K562 (cell line): ENCODE data around the gene MOCS3. TPM values are rescaled to one million over a fixed set of nuclear protein-coding genes. Genes with fewer than 3 reads are reported as not detected.
A peak's percentile ranks its signal among the peaks of the same experiment; 100 is the strongest.

Source experiments
- CEBPG ChIP-seq, 3 experiments: fragments of 200-800 bp in 1 of 3; sonication (Bioruptor generic) in 1 of 3; sonication (generic) in 1 of 3; formaldehyde crosslinking in 1 of 3; IDR thresholded peaks in 2 of 3; conservative IDR thresholded peaks in 1 of 3; 2 replicates each; pipeline versions ENCODE4 v1.6.1 to v1.8.0; 2016 to 2022; ENCODE audit warnings: missing compliant biosample characterization in 2 of 3, missing genetic modification characterization in 2 of 3, mild to moderate bottlenecking in 1 of 3, missing genetic modification reagents in 1 of 3
- CREB1 ChIP-seq, 2 experiments: sonication (generic) in 1 of 2; formaldehyde crosslinking in 1 of 2; IDR thresholded peaks; 2 replicates each; pipeline versions ENCODE4 v1.6.1 to v1.8.0; 2012 to 2022; ENCODE audit warnings: inconsistent platforms in 1 of 2, mild to moderate bottlenecking in 1 of 2, missing genetic modification reagents in 1 of 2, moderate library complexity in 1 of 2
- CREM ChIP-seq: IDR thresholded peaks from 2 replicates; pipeline ENCODE4 v1.6.1; 2014; ENCODE audit warnings: antibody characterized with exemption, low read depth
- FOSL1 ChIP-seq: fragments of 200-800 bp; sonication (Bioruptor generic); conservative IDR thresholded peaks from 2 replicates; pipeline ENCODE4 v1.6.1; 2016; ENCODE audit warnings: missing genetic modification characterization, missing compliant biosample characterization
- JUND ChIP-seq, 2 experiments: IDR thresholded peaks; 2 replicates in 1 of 2; 3 replicates in 1 of 2; pipeline ENCODE4 v1.6.1; 2011; ENCODE audit warnings: borderline replicate concordance in 2 of 2, low read depth in 2 of 2, low read length in 2 of 2, improper control_type of control experiment in 1 of 2, missing biosample characterization in 1 of 2, missing genetic modification characterization in 1 of 2, missing genetic modification reagents in 1 of 2
- MEIS2 ChIP-seq: fragments of 450-650 bp; IDR thresholded peaks from 2 replicates; pipeline ENCODE4 v1.6.1; 2014; ENCODE audit warnings: mild to moderate bottlenecking; ENCODE audit not compliant: partially characterized antibody
- RBM14 ChIP-seq: fragments of 200-400 bp; formaldehyde crosslinking; IDR thresholded peaks from 2 replicates; pipeline ENCODE4 v1.6.1; 2018; ENCODE audit warnings: low read depth, mild to moderate bottlenecking, low read length, moderate library complexity, borderline replicate concordance; ENCODE audit not compliant: insufficient read depth
- RNF2 ChIP-seq: sonication (generic); IDR thresholded peaks from 2 replicates; pipeline ENCODE4 v1.6.1; 2016
- SAP30 ChIP-seq: fragments of 200-600 bp; sonication (generic); IDR thresholded peaks from 2 replicates; pipeline ENCODE4 v1.6.1; 2012; ENCODE audit warnings: borderline replicate concordance, low read depth, mild to moderate bottlenecking, moderate library complexity, low read length, control low read depth, inconsistent platforms; ENCODE audit not compliant: insufficient read depth, poor library complexity, severe bottlenecking
- SMARCA4 ChIP-seq: fragments of 450-650 bp; IDR thresholded peaks from 2 replicates; pipeline ENCODE4 v1.6.1; 2016
- TAF9B ChIP-seq: fragments of 450-650 bp; IDR thresholded peaks from 2 replicates; pipeline ENCODE4 v1.6.1; 2018; ENCODE audit warnings: mild to moderate bottlenecking; ENCODE audit not compliant: partially characterized antibody
- ZNF707 ChIP-seq: fragments of 250-450 bp; sonication (Bioruptor Pico); conservative IDR thresholded peaks from 2 replicates; pipeline ENCODE4 v1.8.0; 2022; ENCODE audit warnings: inconsistent platforms, mild to moderate bottlenecking, moderate library complexity
- polyA plus RNA-seq, 8 experiments: library from polyadenylated mRNA; depleted of rRNA in 4 of 8; stranded (reverse) in 5 of 8; unstranded in 3 of 8; fragments of >200 nt; fragmentation: Nextera tagmentation in 2 of 8; fragmentation: Illumina TruSeq in 1 of 8; extraction: Ambion mirVana in 2 of 8; extraction: Trizol in 1 of 8; gene quantifications; 2 replicates each; pipeline versions ENCODE4 v1.2.1 to v1.2.3, GENCODE V29; 2011 to 2014; ENCODE audit warnings: inconsistent platforms in 1 of 8, missing spikeins in 1 of 8
- total RNA-seq, 7 experiments: library from RNA; depleted of rRNA in 6 of 7; stranded (reverse); fragments of >200 nt in 6 of 7; fragmentation: Illumina TruSeq in 2 of 7; extraction: Trizol in 2 of 7; gene quantifications; 2 replicates each; pipeline versions ENCODE4 v1.2.1 to v1.2.3, GENCODE V29; 2011 to 2021; ENCODE audit warnings: low replicate concordance in 1 of 7
- TF ChIP-seq, protein P1 (sequence below), 2 experiments: IDR thresholded peaks in 1 of 2; conservative IDR thresholded peaks in 1 of 2; 2 replicates each; pipeline ENCODE4 v1.6.1; 2016; ENCODE audit warnings: low read depth in 2 of 2, mild to moderate bottlenecking in 1 of 2, missing compliant biosample characterization in 1 of 2, missing genetic modification characterization in 1 of 2, moderate library complexity in 1 of 2
- TF ChIP-seq, protein P2 (sequence below): fragments of 450-650 bp; IDR thresholded peaks from 2 replicates; pipeline ENCODE4 v1.6.1; 2016
- TF ChIP-seq, protein P3 (sequence below): fragments of 450-650 bp; IDR thresholded peaks from 2 replicates; pipeline ENCODE4 v1.6.1; 2016; ENCODE audit warnings: borderline replicate concordance
- TF ChIP-seq, protein P4 (sequence below): sonication (generic); formaldehyde crosslinking; IDR thresholded peaks from 2 replicates; pipeline ENCODE4 v1.8.0; 2022; ENCODE audit warnings: missing genetic modification reagents, mild to moderate bottlenecking, moderate library complexity, borderline replicate concordance

Gene MOCS3
- total and polyA plus RNA-seq, 9 of the 15 experiments (the other 6 are each of a cell fraction or from before 2014, with no cell fraction given), result 0.70 to 6.2 (median 2.9) TPM

DNA sequence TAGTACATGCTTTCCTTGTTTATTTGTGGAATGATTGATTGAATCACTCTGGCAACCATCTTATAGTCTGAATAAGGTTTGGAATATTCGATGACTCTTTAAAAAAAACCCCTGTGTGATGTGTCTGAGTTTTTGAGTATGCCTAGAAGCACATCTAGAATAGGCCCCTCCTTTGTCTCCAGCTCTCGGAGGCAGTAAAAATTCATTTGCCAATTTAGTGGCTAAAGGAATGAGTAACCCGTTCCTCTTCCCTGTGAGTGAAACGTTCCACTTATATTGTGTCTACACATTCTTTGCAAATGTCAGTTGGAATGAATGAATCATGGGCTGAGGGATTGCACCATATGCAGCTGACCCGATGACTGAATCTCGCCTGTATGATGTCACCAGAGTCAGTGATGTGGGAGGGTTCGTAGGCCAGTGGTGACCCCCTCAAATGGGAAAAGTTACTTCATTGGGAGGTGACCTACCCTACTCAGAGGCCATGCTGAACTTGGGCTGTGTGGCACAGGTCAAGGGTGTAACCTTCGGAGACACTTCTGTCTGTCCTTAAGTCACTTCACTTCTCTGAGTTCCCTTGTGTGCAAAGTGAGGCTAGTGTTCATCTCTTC is 21.6 kb downstream of the MOCS3 start (continued):
- TF ChIP-seq, protein P1, sequence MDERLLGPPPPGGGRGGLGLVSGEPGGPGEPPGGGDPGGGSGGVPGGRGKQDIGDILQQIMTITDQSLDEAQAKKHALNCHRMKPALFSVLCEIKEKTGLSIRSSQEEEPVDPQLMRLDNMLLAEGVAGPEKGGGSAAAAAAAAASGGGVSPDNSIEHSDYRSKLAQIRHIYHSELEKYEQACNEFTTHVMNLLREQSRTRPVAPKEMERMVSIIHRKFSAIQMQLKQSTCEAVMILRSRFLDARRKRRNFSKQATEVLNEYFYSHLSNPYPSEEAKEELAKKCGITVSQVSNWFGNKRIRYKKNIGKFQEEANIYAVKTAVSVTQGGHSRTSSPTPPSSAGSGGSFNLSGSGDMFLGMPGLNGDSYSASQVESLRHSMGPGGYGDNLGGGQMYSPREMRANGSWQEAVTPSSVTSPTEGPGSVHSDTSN (CRISPR knock-in tag; IDR thresholded peaks at IDR 0.05; ENCODE audit: low read depth), result no peak
- TF ChIP-seq, protein P1 (tag; conservative IDR thresholded peaks at IDR 0.05; ENCODE audit: low read depth), result peak; percentile 31; the same call in 1 of the 2 replicates
- TF ChIP-seq, protein P2, sequence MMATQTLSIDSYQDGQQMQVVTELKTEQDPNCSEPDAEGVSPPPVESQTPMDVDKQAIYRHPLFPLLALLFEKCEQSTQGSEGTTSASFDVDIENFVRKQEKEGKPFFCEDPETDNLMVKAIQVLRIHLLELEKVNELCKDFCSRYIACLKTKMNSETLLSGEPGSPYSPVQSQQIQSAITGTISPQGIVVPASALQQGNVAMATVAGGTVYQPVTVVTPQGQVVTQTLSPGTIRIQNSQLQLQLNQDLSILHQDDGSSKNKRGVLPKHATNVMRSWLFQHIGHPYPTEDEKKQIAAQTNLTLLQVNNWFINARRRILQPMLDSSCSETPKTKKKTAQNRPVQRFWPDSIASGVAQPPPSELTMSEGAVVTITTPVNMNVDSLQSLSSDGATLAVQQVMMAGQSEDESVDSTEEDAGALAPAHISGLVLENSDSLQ, result peak; percentile 62
- TF ChIP-seq RBM14 (no peak), SMARCA4 (peak; percentile 47; the same call in 1 of the 2 replicates), CREB1 (IDR thresholded peaks at IDR 0.05) (peak; percentile 48; the same call in 1 of the 2 replicates), CREB1 (CRISPR knock-in tag; IDR thresholded peaks at IDR 0.05) (peak; percentile 51; the same call in 1 of the 2 replicates), CEBPG (CRISPR knock-in tag; IDR thresholded peaks at IDR 0.05) (peak; percentile 88), CEBPG (tag; conservative IDR thresholded peaks at IDR 0.05 in 1 of 2, IDR thresholded peaks at IDR 0.05 in 1 of 2) (peak in 1 of 2 experiments; percentile 94; a peak in 2 of 4 replicates), TAF9B (peak; percentile 41), FOSL1 (tag) (peak; percentile 96), CREM (peak; percentile 74), JUND (IDR thresholded peaks at IDR 0.05; ENCODE audit: borderline replicate concordance, low read depth, low read length) (peak; percentile 84), JUND (tag; IDR thresholded peaks at IDR 0.05; ENCODE audit: borderline replicate concordance, low read depth, low read length) (peak; percentile 68; the same call in 2 of the 3 replicates), ZNF707 (CRISPR knock-in tag) (no peak), MEIS2 (peak; percentile 71), SAP30 (no peak), RNF2 (no peak)
- TF ChIP-seq, protein P3, sequence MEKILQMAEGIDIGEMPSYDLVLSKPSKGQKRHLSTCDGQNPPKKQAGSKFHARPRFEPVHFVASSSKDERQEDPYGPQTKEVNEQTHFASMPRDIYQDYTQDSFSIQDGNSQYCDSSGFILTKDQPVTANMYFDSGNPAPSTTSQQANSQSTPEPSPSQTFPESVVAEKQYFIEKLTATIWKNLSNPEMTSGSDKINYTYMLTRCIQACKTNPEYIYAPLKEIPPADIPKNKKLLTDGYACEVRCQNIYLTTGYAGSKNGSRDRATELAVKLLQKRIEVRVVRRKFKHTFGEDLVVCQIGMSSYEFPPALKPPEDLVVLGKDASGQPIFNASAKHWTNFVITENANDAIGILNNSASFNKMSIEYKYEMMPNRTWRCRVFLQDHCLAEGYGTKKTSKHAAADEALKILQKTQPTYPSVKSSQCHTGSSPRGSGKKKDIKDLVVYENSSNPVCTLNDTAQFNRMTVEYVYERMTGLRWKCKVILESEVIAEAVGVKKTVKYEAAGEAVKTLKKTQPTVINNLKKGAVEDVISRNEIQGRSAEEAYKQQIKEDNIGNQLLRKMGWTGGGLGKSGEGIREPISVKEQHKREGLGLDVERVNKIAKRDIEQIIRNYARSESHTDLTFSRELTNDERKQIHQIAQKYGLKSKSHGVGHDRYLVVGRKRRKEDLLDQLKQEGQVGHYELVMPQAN, result no peak
- TF ChIP-seq, protein P4, sequence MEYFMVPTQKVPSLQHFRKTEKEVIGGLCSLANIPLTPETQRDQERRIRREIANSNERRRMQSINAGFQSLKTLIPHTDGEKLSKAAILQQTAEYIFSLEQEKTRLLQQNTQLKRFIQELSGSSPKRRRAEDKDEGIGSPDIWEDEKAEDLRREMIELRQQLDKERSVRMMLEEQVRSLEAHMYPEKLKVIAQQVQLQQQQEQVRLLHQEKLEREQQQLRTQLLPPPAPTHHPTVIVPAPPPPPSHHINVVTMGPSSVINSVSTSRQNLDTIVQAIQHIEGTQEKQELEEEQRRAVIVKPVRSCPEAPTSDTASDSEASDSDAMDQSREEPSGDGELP (CRISPR knock-in tag), result peak; percentile 49
